SJCRH30 (cell line): ENCODE data around the gene PPP2R3C. TPM values are rescaled to one million over a fixed set of nuclear protein-coding genes. Genes with fewer than 3 reads are reported as not detected.
A peak's percentile ranks its signal among the peaks of the same experiment; 100 is the strongest.
"Not testable (repeated sequence)": the region's sequence is repeated elsewhere in the genome, so short reads cannot be mapped to it uniquely, and the experiment has no call there.

Experiments
- DNase-seq, 2 experiments: peaks; one replicate each; pipeline ENCODE4 v3.0.0-alpha.2; 2015 to 2020
- H3K27ac ChIP-seq: fragments of 250-450 bp; sonication (Bioruptor Pico); 2 replicates; pipeline ENCODE4 v1.5.1; 2020; ENCODE audit warnings: mild to moderate bottlenecking, moderate library complexity
- H3K27me3 ChIP-seq: fragments of 250-450 bp; sonication (Bioruptor Pico); 2 replicates; pipeline ENCODE4 v1.5.1; 2020; ENCODE audit warnings: mild to moderate bottlenecking, moderate library complexity
- H3K36me3 ChIP-seq: fragments of 250-450 bp; sonication (Bioruptor Pico); 2 replicates; pipeline ENCODE4 v1.5.1; 2020; ENCODE audit warnings: mild to moderate bottlenecking, moderate library complexity
- H3K4me1 ChIP-seq: fragments of 250-450 bp; sonication (Bioruptor Pico); 2 replicates; pipeline ENCODE4 v1.5.1; 2020; ENCODE audit warnings: mild to moderate bottlenecking, moderate library complexity
- H3K4me3 ChIP-seq: fragments of 250-450 bp; sonication (Bioruptor Pico); 2 replicates; pipeline ENCODE4 v1.5.1; 2020; ENCODE audit warnings: mild to moderate bottlenecking, moderate library complexity
- H3K9me3 ChIP-seq: fragments of 250-450 bp; sonication (Bioruptor Pico); replicated peaks from 2 replicates; pipeline ENCODE4 v1.5.1; 2020; ENCODE audit warnings: mild to moderate bottlenecking, moderate library complexity
- total RNA-seq: library from RNA; depleted of rRNA; stranded (reverse); fragments of >200 nt; shearing (Covaris generic); gene quantifications from 2 replicates; pipeline ENCODE4 v1.2.3, GENCODE V29; 2014; rRNA removed

PPP2R3C gene
- total RNA-seq, result 34.7 and 43.6 TPM in 2 replicates

DNA sequence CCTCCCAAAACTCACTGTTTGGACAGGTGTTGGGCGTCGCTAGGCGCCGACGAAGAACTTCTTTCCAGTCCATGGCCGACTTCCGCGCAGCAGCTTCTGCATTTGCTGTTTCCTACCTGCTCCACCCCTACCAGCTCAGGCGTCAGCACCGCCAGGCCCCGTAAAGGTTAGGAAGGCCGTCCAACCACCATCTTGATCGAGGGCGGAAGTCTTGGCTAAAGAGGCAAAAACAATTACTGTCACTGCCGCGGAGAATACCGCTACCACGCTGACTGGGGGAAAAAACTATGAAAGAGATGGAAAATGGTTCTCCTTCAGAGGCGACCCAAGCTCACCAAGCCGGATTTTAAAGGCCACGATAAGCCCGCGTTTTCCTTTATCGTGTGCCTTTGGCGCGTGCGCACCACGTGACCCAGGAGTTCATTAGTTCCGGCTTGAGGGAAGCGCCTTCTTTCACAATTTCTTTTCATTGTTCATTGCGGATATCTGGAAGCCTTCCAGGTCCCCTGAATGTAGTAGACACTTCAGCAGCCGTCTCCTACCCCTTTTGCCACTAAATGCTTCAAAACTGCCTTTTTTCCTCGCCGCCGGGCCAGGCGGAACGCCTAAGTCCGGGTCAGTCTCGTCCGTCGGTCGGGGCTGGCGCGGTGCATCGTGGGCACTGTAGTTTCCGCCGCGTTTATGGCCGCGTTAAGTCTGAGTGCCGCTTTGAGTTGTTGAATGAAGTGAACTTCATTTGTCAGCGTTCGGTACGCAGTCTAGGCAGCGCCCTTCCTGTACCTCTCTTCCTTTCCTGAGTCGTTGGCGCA, at the start of gene PPP2R3C, which contains the start of gene PRORP:
Gene PPP2R3C, minus strand, starts transcription at position 104 of the 809 bp plus-strand sequence. Its CDS starts 31 bp downstream, at position 73.
Gene PRORP, plus strand, starts transcription at position 666 of the 809 bp plus-strand sequence. CDS start 694 bp downstream, outside the sequence.
- H3K9me3 ChIP-seq, result no peaks in the 10 kb centered on the region
- peak within 1 kb of the TSS; percentile 100 for H3K27ac ChIP-seq
- H3K4me3 ChIP-seq, result peak within 1 kb of the TSS; percentile 89

DNA sequence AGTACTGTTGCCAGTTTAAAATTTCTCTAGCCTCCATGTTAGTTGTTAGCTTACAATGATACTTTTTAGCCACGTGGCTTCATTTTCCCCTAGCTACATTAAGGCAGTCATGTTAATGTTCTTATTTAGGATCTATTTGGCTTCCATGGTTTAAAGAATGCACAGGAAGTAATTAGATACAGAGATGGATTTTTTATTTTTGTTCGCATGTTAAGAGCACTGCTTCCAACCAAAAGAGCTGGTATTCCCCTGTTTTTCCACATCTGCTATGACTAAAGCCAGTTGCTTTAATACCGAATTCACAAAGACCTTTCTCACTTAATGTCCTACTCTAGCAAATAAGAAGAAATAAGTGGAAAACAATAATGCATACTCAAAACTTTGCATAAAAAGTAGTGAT, 45.7 kb upstream of the PPP2R3C start:
- DNase-seq, result no peak
- Histone ChIP-seq H3K4me3 (no peak overlapping the region), H3K36me3 (peaks cover 2% of the 10 kb centered on the region; the same call in 1 of the 2 replicates), H3K27me3 (no peaks in the 10 kb centered on the region), H3K27ac (no peak overlapping the region), H3K9me3 (no peaks in the 10 kb centered on the region), H3K4me1 (no peaks in the 10 kb centered on the region)

More for the DNA sequence above, at the start of gene PPP2R3C, which contains the start of gene PRORP:
- Histone ChIP-seq H3K27me3 (no peaks in the 10 kb centered on the region), H3K4me1 (peaks cover 6% of the 10 kb centered on the region; the same call in 1 of the 2 replicates), H3K36me3 (peaks cover 7% of the 10 kb centered on the region; the same call in 1 of the 2 replicates)
- peak; percentile 93 to 94 for DNase-seq

DNA sequence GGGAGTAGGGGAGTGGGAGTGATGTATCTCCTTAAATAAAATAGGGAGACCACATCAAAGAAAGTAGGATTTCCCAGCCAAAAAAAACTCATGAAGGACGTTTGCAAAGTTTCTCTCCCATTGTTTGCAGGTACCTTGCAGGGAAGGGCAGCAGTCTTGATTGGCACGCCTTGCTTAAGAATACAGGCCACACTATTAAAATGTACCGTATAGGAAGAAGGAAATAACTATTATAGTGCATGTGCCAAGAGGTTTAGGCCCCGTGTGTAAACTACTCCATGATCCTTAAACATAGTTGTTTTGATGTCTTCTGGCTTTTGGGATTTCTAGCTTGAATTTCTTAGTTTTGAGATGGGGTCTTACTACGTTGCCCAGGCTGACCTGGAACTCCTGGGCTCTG, 43.1 kb upstream of the PPP2R3C start:
- no peak for DNase-seq
- Histone ChIP-seq H3K9me3 (no peaks in the 10 kb centered on the region), H3K36me3 (peaks cover 2% of the 10 kb centered on the region; the same call in 1 of the 2 replicates), H3K27ac (no peak overlapping the region), H3K27me3 (no peaks in the 10 kb centered on the region), H3K4me1 (peaks cover 4% of the 10 kb centered on the region; the same call in 1 of the 2 replicates), H3K4me3 (no peak overlapping the region)

DNA sequence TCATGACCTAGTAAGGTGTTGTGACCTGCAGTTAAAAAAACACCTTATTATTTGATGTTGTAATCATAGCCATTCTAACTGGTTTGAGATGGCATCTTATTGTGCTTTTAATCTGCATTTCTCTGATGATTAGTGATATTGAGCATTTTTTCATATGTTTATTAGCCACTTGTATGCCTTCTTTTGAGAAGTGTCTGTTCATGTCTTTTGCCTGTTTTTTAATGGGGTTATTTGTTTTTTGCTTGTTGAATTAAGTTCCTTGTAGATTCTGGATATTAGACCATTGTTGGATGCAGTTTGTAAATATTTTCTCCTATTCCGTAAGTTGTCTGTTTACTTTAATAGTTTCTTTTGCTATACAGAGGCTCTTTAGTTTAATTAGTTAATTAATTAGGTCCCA, 41.6 kb upstream of the PPP2R3C start:
- no peak for DNase-seq
- H3K36me3 ChIP-seq, result peaks cover 2% of the 10 kb centered on the region; the same call in 1 of the 2 replicates
- H3K27ac ChIP-seq, result no peak overlapping the region
- no peaks in the 10 kb centered on the region for H3K9me3 ChIP-seq
- peaks cover 7% of the 10 kb centered on the region for H3K4me1 ChIP-seq
- H3K4me3 ChIP-seq, result no peak overlapping the region
- H3K27me3 ChIP-seq, result no peaks in the 10 kb centered on the region

DNA sequence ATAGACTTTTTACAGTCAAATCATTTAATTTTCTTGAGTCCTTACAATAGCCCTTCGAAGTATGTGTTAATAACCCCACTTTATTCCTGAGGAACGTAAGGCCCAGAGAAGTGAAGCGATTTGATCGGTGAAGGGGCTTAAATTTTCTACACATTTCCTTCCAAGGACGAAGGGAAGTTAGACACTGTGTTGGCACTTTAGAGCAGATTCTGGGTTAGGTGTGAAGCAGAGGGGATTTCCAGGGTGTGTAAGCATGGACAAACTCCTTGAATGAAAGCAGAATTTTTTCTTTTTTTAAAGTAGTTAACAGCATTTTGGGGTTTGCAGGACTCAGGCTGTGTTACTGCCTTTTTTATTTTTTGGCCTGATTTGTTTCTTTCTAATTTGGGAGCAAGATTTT, 39.4 kb upstream of the PPP2R3C start:
- H3K36me3 ChIP-seq, result peaks cover 2% of the 10 kb centered on the region; the same call in 1 of the 2 replicates
- no peaks in the 10 kb centered on the region for H3K27me3 ChIP-seq
- H3K4me3 ChIP-seq, result no peak overlapping the region
- H3K4me1 ChIP-seq, result peaks cover 11% of the 10 kb centered on the region
- DNase-seq, result no peak
- no peaks in the 10 kb centered on the region for H3K9me3 ChIP-seq
- no peak overlapping the region for H3K27ac ChIP-seq

DNA sequence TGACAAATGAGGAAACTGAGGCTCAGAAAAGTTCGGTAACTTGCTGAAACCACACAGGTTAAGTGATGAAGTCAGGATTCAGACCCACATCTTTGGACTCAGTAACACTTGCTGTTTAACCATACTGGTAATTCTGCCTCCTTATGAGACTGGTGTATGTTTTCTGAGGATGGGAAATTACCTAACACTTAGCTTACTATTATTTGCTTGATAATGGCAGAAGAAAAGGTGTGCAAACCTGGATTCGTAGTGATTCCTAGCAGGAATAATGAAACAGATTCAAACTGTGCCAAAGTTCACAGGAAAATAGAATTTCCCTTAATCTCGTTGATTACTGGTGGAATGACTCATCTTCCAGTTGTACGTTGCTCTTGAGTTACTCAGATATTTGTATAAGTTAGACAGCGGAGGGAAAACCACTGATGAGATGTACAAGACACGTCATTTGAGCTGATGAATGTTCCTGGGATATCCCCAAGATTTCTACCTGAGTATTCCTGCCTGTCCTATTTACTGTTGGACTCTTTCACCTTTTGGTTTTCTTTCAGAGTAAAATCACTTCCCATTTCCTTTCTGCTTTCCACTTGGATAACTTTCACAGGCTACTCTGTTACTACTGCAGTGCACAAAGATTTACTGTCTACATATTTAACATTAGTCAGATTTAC, 38.1 kb upstream of the PPP2R3C start:
- Histone ChIP-seq H3K36me3 (peaks cover 2% of the 10 kb centered on the region; the same call in 1 of the 2 replicates), H3K27me3 (no peaks in the 10 kb centered on the region), H3K9me3 (no peaks in the 10 kb centered on the region), H3K4me3 (no peak overlapping the region), H3K4me1 (peaks cover 19% of the 10 kb centered on the region), H3K27ac (no peak overlapping the region)
- peak in 1 of 2 experiments; percentile 35 for DNase-seq

DNA sequence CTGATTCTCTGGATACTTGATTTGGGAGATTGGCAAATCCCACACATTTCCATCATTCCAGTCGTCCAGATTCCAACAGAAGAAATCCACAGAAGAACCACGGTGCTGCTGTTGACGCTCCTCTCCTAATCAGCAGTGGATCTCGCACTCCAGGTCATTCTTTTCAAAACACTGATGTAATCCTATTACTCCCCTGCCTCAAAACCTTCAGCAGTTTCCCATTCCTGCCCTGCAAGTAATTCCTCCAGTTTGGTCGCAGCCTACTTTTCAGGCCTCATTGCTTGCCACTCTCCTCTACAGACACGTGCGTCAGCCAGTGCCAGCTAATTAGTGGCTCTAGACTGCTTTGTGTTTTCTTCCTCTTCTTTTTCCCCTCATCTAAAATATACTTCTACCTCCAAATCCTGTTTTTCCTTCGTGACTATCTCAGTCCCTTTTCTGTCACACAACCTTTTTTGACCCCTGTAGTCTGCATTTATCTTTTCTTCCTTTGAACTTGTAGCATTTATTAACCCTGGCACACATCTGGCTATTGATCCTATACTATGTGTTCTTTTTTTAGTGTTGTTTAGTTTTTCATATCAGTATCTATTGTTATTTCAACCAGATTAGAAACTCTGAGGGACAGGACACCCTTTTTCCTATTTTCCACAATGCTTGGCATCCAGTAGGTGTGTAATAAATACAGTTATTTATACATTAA, 37.3 kb upstream of the PPP2R3C start:
- H3K27me3 ChIP-seq, result no peaks in the 10 kb centered on the region
- no peak for DNase-seq
- H3K4me1 ChIP-seq, result peaks cover 19% of the 10 kb centered on the region
- no peak overlapping the region for H3K27ac ChIP-seq
- no peaks in the 10 kb centered on the region for H3K9me3 ChIP-seq
- H3K4me3 ChIP-seq, result no peak overlapping the region
- H3K36me3 ChIP-seq, result peaks cover 2% of the 10 kb centered on the region; the same call in 1 of the 2 replicates

DNA sequence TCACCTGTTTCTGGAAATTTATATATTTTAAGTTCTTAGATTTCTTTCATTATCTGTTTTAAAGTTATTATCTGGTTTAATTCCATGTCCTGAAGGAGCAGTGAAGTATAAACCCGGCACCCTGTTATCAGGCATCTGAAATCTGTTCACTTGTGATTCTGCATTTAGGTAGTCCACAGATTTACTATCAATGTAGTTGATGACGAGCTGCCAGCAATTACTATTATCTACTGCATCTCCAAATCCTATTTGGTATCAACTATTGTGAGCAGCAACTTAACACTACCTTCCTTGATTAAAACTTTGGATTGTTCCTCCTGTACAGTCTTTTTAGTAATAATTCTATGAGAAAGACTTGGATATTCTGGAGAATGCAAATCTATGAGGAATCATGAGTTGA, 36.7 kb upstream of the PPP2R3C start:
- DNase-seq, result no peak
- Histone ChIP-seq H3K27me3 (no peaks in the 10 kb centered on the region), H3K27ac (no peak overlapping the region), H3K4me1 (peaks cover 19% of the 10 kb centered on the region), H3K4me3 (no peak overlapping the region), H3K36me3 (peaks cover 2% of the 10 kb centered on the region; the same call in 1 of the 2 replicates), H3K9me3 (no peaks in the 10 kb centered on the region)

DNA sequence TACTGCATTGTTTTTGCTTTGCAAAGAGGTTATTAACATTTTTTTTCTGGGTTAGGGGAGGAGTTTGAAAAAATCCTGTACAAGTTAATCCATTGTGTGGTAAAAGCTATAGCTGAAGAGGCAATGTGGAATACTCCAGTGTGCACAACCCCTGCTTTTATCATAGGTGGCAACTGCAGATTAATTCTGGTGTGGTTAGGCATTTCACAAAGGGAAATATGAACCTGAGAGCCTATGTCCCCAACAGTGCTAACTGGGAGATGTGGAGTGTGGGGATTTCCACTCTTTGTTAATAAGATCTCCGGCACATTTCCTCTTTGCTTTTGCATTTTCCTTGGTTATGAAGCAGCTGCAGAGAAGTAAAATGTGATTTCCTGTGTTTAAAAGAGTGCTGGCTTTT, 34.2 kb upstream of the PPP2R3C start:
- Histone ChIP-seq H3K27me3 (no peaks in the 10 kb centered on the region), H3K4me3 (no peak overlapping the region), H3K9me3 (no peaks in the 10 kb centered on the region), H3K4me1 (peaks cover 19% of the 10 kb centered on the region), H3K27ac (peak overlapping the region; percentile 4; the same call in 1 of the 2 replicates), H3K36me3 (peaks cover 4% of the 10 kb centered on the region; the same call in 1 of the 2 replicates)
- DNase-seq, result peak; percentile 27 to 69

DNA sequence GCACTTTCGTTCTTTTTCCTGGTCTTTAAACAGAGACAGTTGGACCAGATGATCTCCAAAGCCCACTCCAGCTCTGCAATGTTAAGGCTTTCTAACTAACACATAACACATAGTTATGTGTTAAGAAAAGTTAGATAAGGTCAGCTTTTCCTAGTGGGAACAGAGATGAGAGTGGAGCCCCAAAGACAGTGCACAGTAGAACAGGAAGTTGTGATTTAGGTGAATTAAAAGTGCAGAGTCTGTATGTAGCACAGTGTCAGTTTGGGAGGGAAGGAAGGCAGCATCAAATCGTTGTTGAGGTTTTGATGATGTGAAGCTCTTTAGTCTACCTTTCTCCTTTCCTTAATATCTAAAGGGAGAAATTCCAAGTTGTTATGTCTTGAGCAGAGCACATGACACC, 32.2 kb upstream of the PPP2R3C start:
- H3K4me1 ChIP-seq, result peaks cover 11% of the 10 kb centered on the region
- no peak for DNase-seq

DNA sequence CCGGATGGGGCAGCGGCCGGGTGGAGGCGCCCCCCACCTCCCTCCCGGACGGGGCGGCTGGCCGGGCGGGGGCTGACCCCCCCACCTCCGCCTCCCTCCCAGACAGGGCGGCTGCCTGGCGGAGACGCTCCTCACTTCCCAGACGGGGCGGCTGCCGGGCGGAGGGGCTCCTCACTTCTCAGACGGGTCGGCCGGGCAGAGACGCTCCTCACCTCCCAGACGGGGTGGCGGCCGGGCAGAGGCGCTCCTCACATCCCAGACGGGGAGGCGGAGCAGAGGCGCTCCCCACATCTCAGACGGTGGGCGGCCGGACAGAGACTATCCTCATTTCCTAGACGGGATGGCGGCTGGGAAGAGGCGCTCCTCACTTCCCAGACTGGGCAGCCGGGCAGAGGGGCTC, 30.7 kb upstream of the PPP2R3C start:
- H3K4me1 ChIP-seq, result peaks cover 11% of the 10 kb centered on the region
- H3K9me3 ChIP-seq, H3K27ac ChIP-seq, H3K36me3 ChIP-seq, DNase-seq, H3K27me3 ChIP-seq, H3K4me3 ChIP-seq: not testable (repeated sequence)

More for the DNA sequence above, 32.2 kb upstream of the PPP2R3C start:
- H3K9me3 ChIP-seq, result no peaks in the 10 kb centered on the region
- H3K27ac ChIP-seq, result no peak overlapping the region
- no peak overlapping the region for H3K4me3 ChIP-seq
- H3K27me3 ChIP-seq, result no peaks in the 10 kb centered on the region
- H3K36me3 ChIP-seq, result peaks cover 8% of the 10 kb centered on the region; the same call in 1 of the 2 replicates

DNA sequence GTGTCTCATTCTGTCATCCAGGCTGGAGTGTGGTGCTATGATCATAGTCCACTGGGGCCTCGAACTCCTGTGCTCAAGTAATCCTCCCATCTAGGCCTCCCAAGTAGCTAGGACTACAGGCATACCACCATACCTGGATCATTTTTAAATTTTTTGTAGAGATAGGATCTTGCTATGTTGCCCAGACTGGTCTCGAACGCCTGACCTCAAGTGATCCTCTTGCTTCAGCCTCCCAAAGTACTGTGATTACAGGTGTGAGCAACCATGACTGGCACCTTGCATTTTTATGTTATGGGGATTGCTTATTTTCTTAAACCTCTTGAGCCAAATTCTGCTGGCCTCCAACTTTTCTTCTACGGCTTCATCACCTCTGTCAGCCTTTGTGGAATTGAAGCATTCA, 27.4 kb upstream of the PPP2R3C start:
- Histone ChIP-seq H3K36me3 (peaks cover 8% of the 10 kb centered on the region; the same call in 1 of the 2 replicates), H3K9me3 (no peaks in the 10 kb centered on the region), H3K27me3 (no peaks in the 10 kb centered on the region), H3K4me3 (no peak overlapping the region), H3K4me1 (no peaks in the 10 kb centered on the region), H3K27ac (no peak overlapping the region)
- no peak for DNase-seq

DNA sequence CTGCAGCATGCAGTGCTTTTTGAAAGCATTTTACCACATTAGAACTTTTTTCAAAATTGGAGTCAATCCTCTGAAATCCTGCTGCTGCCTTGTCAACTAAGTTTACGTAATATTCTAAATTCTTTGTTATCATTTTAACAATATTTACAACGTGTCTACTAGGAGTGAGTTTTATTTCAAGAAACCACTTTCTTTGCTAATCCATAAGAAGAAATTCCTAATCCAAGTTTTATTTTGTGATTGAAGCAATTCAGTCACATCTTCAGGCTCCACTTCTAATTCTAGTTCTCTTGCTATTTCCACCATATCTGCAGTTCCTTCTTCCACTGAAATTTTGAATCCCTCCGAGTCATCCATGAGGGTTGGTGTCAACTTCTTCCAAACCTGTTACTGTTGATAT, 25.9 kb upstream of the PPP2R3C start:
- peaks cover 8% of the 10 kb centered on the region; the same call in 1 of the 2 replicates for H3K36me3 ChIP-seq
- no peak overlapping the region for H3K4me3 ChIP-seq
- no peaks in the 10 kb centered on the region for H3K4me1 ChIP-seq
- DNase-seq, result no peak
- H3K27ac ChIP-seq, result no peak overlapping the region
- no peaks in the 10 kb centered on the region for H3K27me3 ChIP-seq
- no peaks in the 10 kb centered on the region for H3K9me3 ChIP-seq

DNA sequence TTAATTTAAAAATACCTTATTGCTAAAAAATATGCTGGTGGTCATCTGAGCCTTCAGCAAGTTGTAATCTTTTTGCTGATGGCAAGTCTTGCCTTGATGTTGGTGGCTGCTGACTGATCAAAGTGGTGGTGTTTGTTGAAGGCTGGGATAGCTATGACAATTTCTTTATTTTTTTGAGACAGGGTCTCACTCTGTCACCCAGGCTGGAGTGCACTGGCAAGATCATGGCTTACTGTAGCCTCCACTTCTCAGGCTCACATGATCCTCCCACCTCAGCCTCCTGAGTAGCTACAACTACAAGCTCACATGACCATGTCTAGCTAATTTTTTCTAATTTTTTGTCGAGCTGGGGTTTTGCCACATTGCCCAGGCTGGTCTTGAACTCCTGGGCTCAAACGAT, 25.4 kb upstream of the PPP2R3C start:
- H3K27me3 ChIP-seq, result no peaks in the 10 kb centered on the region
- DNase-seq, result no peak
- H3K4me3 ChIP-seq, result no peak overlapping the region
- no peaks in the 10 kb centered on the region for H3K4me1 ChIP-seq
- no peaks in the 10 kb centered on the region for H3K9me3 ChIP-seq
- H3K27ac ChIP-seq, result no peak overlapping the region
- peaks cover 8% of the 10 kb centered on the region; the same call in 1 of the 2 replicates for H3K36me3 ChIP-seq
